ENCODE measurements around the gene DOCK1.

Gene DOCK1

DNA sequence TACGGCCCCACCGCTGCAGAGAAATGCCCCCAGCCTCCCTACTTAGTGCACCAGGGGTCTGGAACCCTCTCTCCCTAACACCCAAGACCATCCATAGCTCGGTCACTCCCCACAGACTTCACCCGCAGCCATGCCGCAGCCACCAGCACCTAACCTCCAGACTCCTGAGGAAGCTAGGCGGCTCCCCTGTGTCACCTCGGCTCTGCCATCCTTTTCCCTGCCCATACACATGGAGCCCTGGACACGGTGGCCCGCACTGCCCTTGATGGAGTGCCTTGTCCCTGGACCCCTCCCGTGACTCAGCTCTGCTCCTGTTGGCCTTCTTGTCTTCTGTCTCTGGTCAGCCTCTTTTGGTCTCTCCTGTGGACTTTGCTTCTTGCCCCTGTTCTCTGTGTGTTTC, 183.7 kb downstream of the DOCK1 start:
- DNase-seq (ENCODE audit: low spot score) = no peak

DNA sequence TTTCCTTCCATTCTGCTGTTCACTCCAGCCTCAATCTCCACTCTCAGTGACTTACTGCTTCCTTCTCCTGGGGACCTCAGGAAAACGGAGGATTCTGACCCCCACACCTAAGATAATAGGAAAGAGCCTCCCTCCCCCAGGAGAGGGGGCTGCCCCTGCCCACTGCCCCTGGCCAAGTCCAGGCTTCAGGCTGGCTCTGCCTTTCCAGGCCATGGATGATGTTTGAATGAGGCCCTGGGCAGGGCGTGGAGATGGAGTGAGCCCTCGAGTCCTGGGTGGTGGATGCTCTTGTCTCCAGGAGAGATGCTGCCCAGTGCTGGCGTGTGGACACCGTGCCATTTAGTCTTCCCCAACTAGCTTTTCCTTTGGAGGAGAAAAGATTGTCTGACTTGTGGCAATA, 184.2 kb downstream of the DOCK1 start:
- no peak for DNase-seq (ENCODE audit: low spot score)

DNA sequence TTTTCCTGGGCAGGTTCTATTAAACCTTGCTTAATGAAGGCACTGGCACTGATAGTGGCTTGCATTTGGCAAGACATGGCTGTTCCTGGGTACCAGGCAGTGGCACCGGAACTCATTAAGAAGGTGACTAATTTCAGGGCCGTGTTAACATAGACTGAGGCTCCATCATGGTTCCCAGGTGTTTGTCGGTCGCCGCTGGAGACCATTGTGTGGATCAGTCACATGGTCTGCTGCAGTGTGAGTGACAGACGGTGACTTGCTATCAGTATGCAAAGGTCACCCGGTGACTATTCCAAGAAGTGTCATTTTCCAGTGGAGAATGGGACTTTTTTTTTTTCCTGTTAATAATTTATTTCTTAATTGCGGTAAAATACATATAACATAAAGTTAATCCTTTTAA, 184.9 kb downstream of the DOCK1 start:
- no peak for DNase-seq (ENCODE audit: low spot score)

DNA sequence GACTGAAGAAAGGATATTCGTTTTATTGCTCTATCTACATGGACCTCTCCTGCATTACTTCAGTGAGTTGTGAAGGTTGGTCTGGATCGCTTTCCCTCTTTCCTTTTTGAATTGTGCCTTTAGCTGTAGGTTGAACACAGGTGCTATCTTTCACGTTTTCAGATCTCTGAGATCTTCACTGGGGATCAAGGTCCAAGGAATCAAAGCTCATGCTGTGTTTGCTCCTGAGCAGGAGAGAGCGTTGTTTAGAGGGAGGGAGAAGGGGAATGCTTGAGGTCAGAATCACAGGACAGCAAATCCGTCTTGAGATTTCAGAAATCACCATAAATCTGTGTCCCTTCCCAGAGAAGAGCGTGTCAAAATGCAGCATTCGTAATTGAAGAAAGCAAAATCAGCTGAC, 186.1 kb downstream of the DOCK1 start:
- DNase-seq (ENCODE audit: low spot score) = no peak

DNA sequence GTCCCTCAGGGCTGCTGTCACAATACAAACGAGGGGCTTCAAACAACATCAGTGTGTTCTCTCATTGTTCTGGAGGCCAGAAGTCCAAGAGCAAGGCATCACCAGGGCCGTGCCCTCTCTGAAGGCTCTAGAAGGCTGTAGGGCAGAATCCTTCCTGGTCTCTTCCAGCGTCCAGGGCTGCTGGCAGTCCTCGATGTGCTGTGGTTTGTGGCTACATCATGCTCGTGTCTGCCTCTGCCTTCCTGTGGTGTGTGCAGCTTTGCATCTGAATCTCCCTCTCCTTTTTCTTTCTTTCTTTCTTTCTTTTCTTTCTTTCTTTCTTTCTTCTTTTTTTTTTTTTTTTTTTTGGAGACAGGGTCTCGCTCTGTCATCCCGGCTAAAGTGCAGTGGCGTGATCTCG, 187.7 kb downstream of the DOCK1 start:
- no peak for DNase-seq (ENCODE audit: low spot score)

DNA sequence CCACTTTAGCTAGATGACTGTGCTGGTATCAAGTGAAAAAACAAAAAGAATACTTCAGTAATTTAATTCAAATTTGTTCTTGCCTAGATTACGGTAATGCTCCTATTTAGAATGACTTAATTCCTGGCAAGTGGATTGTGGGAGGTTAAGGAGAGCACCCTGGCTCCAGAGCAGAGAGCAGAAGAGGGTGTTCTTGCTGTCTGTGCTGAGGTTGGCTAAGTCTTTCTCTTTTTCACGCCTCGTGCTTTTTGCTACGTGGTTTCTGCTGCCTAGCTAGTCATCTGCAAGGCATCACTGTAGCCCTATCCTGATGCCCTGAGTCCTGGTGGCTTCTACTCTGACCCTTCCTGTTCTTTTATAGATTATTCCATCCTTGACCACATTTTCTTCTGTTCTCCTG, 189.8 kb downstream of the DOCK1 start:
- DNase-seq (ENCODE audit: low spot score) = no peak

DNA sequence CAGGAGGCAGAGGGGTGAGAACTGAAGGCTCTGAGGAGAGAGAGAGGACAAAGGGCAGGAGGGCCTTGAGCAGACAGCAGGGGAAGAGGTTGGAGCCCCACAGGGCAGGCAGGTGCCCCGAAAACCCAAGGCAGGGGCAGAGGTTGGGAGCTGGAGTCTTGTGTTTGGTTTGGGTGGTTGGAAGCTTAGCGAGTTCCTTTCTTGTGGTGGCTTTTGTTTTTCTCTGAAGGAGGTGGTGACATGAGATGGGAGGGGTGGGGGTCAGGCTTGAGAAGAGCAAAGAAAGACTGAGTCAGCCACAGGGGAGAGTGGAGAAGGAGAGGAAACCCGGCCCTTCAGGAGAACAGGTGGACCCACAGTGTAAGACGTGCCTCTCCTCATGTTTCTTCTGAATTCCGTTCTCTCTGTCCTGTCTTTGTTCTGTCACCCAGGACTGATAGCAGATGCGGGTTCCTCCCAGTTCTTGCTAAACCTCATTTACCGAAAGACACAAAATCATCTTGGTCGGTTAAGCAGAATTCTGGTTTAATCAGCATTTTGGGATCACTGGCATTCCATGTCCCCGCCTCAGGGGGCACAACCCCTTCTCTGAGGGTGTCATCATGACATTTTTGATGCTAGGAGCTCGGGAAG, 195.9 kb downstream of the DOCK1 start:
- no peak for DNase-seq (ENCODE audit: low spot score)

DNA sequence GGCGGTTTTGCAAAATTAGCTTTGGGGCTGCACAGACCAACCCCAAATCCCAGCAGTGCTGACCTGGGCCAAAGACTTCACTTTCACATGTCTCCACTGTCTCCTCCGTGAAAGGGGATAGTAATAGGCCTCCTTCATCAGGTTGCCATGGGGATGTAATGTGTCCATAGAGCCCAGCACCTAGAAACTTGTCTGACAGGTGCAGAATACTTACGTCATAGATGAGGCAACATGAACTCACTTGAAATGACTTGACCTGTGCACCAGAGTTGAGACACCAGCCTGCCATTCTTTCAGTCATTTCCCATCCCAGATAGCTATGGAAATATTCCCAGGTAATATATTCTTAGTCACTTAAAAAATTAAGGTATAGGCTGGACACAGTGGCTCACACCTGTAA, 196.9 kb downstream of the DOCK1 start:
- no peak for DNase-seq (ENCODE audit: low spot score)

DNA sequence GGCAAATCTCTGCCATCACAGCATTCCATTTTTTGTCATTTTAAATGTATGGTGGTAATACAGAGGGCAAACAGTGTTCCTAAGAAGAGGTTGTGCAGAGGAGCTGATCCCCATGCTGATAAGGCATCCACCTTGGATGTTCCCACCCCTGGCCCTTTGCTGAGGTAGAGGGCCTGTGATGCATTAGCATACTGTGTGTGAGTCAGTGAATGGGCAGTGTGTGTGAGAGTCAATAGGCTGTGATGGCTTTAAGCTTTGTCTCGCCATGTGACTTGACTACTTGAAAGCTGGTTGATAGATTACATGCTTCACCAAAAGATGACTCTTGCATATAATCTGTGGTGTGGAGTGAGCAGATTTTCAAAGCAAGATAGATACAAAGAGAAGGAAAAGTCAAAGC, 209.9 kb downstream of the DOCK1 start:
- no peak for DNase-seq (ENCODE audit: low spot score)

DNA sequence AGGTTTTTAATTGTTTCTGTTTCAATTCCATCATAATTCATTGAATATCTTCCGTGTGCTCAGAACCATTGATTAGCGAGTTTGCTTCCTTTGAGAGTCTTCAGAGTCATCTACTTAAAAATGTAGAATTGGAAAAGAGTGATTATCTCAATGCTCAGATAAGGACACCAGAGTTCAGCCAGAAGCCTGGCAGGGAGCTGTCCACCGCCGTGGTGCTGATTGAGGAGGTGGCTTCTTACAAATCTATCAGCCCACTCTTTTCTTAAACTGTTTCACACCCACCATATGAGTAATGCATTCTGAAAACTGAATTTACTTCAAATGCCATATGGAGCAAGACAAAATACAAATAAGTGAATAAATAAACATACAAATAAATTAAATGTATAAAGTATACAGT, 211.9 kb downstream of the DOCK1 start:
- DNase-seq (ENCODE audit: low spot score) = peak; percentile 13

DNA sequence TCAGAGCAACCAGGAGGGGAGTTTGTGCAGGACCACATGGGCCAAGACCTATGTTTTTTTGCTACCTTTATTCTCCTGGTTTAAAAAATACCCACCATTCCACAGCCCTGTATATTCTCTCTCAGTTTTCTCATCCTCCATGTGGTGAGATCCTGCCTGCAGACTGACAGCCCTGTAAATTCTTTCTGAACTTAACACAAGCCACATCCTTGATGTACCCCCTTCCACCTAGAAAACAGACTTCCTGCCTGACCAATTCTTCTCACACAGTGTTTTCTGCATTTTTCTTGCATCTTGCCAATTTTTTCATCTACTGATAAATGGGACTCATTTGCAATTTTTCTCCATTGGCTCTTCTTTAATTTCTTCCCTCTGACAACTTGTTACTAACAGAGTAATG, 212.8 kb downstream of the DOCK1 start:
- DNase-seq (ENCODE audit: low spot score) = no peak

DNA sequence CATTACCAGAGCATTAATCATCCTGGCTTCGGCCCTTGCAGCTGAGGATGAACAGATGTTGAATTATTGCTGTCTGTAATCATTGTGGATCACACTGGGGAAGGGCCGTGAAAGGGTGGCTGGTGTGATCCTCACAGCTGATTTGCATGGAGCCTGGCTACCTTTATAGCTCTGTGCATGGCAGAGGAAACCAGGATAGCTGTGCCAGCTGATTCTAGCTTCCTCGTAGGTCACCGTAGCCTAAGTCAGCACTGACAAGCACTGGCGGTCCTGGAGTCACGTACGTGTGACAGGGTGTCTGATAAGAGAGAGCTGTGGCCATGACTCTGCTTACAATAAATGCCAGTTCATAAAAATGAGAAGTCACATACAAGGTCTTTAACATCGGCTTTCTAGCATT, 214.7 kb downstream of the DOCK1 start:
- no peak for DNase-seq (ENCODE audit: low spot score)

DNA sequence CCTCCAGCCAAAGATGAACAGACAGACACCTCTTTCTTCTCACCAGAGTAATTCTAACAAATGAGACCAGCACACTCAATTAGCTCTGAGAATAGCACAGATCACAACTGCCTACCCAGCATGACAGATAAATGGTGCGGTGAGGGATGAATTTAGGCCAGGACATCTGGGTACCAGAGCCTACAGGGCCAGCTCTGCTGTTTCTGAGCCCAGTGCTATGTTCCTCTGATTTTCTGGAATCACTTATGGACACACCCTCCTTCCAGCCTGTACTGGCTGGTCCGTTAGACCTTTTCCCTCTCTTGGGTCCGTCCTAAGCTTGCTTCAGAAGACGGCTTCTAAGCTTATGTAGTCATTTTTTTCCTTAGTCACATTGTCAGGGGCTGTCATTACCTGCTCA, 217.6 kb downstream of the DOCK1 start:
- no peak for DNase-seq (ENCODE audit: low spot score)

DNA sequence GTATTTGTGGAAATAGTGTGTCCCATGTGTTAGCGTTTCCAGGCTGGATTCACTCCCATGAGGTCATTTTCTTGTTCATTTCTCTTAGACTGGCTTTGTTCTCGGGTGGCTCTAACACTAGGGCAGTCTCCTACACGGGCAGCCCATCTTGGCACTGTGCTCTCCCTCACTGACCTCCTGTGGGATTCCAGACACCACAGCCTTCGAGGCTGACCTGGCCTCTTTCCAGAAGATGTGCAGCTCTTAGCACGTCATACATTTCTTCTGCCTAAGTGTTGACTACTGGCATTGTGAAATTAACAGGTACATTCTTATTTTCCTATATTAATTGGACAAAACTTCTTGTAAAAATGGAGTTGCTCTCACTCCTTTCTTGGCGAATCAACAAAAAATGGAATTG, 218.4 kb downstream of the DOCK1 start:
- no peak for DNase-seq (ENCODE audit: low spot score)

DNA sequence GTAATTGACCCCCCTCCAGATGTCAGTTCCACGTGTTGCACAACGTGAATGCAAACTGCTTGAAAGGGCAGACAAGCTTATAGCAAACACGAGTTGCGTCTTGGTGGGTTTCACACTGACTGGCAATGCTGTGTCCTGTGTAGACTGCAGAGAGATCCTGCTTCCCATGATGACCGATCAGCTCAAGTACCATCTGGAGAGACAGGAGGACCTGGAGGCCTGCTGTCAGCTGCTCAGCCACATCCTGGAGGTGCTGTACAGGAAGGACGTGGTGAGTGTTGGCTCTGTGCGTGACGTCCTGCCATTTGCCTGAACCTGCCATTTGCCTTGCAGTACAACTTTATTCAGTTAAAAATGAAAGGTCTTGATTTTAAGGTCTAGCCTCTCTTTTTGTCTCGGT, 220.1 kb downstream of the DOCK1 start:
- no peak for DNase-seq (ENCODE audit: low spot score)

DNA sequence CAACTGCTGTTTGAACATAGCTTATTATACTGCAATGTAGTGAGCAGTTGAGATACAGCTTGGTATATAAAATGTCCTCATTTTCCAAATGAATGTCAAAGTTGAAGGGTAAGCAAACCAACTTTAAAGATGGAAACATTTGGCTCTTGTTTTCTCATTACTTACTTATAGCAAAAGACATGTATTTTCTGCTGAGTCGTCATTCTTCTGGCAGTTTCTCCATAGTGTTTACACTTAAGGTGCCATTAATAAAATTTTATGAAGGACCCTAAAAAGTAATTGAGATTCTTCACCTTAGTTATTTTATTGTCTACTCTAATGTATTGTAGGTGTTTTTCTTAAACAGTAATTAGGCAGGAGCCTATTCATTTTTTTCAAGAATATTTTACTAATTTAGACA, 222.6 kb downstream of the DOCK1 start:
- no peak for DNase-seq (ENCODE audit: low spot score)

DNA sequence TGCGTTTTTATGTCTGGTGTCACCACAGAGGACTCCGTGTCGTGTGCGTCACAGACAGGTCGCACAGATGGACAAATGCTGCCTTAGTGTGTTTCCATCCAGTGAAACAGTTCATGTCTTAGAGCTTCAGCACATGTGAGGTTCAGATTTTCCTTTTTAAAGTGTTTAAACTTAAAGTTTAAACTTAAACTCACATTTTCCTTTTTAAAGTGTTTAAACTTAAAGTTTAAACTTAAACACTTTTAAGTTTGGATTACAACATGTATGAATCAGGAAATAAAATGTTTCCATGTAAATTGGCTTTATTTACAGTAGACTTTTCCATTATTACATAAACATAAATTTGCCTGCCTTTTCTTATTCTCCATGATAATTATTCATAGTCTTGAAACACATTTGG, 223.9 kb downstream of the DOCK1 start:
- no peak for DNase-seq (ENCODE audit: low spot score)

DNA sequence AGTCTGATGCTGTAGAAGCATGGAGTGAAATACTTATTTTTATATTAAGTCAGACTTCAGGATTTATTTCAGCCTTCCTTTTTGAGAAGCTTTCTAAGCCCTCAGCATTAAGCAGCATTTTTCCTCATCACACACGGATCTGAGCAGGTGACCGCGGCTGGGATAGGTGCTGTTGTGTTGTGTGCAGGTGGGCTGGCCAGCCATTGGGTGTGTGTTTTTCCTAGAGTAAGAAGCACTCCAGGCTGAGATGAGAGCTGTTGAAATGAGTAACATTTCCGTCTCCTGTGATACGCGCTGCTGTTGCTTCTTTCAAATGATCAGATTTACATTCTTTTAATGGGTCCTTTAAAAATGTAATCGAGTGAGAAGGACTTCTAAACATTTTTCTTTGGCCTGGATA, 227.2 kb downstream of the DOCK1 start:
- DNase-seq (ENCODE audit: low spot score) = no peak

DNA sequence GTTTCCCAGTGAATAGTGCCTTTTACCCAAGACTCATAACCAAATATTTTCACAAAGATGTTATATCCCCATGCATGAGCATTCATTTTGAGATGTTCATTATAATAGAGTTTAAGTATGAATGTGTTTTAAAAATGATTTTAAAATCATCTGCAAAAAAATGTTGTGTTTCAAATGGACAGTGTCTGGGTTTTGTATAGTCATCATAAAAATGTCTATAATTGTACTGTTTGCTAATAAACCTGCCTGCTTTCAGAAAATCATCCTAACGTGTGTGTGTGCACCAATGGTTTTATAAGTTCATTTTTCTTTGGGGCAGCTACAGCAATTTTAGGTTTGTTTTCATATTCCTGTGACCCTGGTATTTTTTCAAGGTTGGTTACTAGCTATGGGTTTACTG, 228.0 kb downstream of the DOCK1 start:
- no peak for DNase-seq (ENCODE audit: low spot score)

DNA sequence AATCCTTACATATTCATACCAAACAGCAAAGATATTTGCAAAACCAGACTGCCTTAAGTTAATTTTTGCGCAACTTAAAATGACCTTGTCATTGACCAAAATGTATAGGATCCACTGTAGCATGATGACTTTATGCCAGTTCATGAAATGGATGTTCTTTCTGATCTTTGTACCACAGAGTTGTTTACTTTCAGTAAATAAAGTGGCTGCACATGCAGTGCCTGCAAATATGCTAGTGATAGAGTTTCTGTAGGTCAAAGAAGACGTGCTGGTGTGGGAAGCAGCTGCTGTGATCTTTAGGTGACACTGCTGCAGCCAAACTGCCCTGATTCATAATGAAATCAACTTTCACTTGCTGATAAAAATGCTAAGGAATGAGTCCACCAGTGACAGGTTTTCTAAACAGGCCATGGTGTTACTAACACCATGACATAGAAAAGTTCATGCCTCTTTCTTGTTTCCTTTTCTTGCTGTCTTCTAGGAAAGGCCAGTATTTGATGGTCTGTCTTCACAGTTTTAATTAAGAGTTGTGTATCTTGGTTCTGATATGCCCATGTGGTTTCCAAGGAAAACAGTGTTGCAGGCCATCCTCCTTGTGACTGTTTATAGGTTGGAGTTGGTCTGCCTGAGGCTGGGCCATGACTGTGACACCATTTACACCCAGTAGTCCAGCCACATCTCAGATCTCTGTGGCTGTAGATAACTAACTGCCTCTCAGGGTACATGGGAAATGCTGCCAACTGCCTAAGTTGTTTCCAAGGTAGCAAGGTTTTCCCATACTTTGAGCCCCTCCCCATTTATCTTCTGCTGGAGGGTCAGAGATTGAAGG, 228.7 kb downstream of the DOCK1 start:
- no peak for DNase-seq (ENCODE audit: low spot score)

DNA sequence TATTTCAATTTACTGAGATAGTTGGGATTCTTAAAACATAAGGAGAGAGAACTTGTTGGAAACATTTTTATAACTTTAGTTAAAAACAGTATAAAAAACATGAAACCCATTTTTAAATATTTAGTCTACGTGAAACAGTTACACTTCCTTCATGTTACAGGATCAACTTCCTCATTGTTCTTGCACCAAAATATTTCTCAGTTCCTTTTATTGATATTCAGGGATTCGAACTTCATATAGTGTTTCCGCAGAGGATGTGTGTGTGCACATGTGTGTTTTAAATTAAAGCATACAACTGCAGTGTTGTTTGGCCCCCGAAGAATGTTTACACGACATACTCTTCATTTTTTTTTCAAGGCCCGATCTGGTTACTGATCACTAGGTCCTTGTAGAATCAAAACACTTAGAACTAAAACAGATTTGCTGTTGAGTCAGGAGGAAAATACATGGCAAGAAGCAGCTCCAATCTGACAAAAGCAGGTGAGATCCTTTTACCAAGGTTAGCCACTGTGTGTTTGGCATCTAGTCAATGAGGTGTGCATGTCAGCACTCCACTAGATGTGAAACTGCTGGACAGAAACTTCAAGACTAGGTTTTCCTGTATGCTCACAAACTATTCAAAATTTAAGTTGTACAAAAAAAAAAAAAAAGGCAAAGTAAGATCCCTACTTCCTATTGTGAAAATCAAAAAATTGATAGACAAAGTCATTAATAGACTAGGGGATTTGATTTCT, 230.8 kb downstream of the DOCK1 start:
- no peak for DNase-seq (ENCODE audit: low spot score)

DNA sequence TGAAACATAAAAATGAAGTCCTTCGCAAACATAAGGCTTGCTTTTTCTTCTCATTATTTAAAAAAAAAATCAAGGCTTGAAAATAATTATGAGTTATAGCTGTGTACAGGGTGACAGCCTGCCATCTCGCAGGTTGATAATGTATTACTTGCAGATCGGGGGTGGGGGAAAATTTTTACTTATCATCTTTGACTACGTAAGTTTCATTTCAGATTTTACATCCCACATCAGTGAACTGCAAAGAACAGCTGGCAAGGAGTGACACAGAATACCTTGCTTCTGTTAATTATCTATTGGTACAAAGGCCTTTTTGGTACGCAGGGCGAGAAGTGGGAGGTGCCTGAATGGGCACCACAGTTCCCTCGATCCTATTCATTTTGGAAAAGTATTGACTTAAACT, 232.2 kb downstream of the DOCK1 start:
- DNase-seq (ENCODE audit: low spot score) = no peak

DNA sequence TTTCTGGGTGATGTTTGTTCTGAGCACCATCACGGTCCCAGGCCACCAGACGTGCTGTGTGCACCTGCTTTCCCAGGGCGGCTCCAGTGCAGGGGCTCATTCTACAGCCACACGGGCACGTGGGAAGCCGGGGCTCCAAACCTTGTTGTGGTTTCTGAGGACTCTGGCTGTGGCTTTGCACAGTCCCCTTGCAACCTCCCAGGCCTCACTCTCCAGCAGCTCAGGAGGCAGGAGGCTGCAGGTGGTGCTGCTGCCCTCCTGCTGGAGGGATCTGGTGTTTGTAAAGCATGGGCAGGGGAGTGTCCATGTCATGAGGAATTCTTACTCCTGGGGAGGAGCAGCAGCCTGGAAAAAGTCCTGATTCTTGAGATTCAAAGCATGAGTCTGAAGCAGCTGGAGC, 236.9 kb downstream of the DOCK1 start:
- no peak for DNase-seq (ENCODE audit: low spot score)
